Brain microvascular endothelial cell (primary cell): ENCODE results near the gene SMIM44.

ENCODE experiments used
- DNase-seq: peaks from one replicate; pipeline ENCODE4 v3.0.0-alpha.2; 2020
- H3K27ac ChIP-seq: fragments of 250-450 bp; sonication (Bioruptor Pico); 2 replicates; pipeline ENCODE4 v1.5.1; 2020; ENCODE audit warnings: mild to moderate bottlenecking, moderate library complexity
- H3K27me3 ChIP-seq: fragments of 250-450 bp; sonication (Bioruptor Pico); replicated peaks from 2 replicates; pipeline ENCODE4 v1.5.1; 2020; ENCODE audit warnings: mild to moderate bottlenecking
- H3K36me3 ChIP-seq: fragments of 250-450 bp; sonication (Bioruptor Pico); replicated peaks from 2 replicates; pipeline ENCODE4 v1.5.1; 2020; ENCODE audit warnings: mild to moderate bottlenecking
- H3K4me3 ChIP-seq: 2 replicates; pipeline ENCODE4 v1.5.1; 2011; ENCODE audit warnings: low read depth, mild to moderate bottlenecking, control low read depth, low read length, moderate library complexity
- CTCF ChIP-seq: IDR thresholded peaks from 2 replicates; pipeline ENCODE4 v1.5.1; 2011; ENCODE audit warnings: low read depth, mild to moderate bottlenecking, moderate library complexity, low read length, control low read depth, inconsistent platforms; ENCODE audit errors: missing control alignments
- in situ Hi-C: cut with HindIII; loops from 2 replicates; pipeline ENCODE4 v1.10.0; 2017; ENCODE audit warnings: low sequenced_read_pairs, low pct_ligation_motif_present

The SMIM44 gene

DNA sequence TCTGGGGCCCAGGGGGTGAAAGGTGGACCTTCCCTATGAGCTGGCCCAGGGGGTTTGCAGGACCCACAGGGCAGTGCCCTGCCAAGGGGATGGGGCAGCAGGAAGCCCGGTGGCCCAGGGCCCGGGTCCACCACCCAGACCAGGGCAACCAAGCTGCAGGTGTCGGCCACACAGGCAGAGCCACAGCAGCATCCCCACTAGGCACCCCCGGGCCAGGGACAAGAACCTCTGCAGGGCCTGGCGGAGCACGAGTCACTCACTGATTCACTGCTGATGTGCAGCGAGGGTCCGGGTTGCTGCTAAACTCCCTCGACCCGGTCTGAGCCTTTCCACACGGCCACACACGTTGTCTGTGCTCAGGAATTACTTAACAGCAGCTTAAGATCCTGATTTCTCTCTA, 31.7 kb upstream of the SMIM44 start:
- no peak overlapping the region for H3K4me3 ChIP-seq
- in situ Hi-C loops = no loop called here

GRCh38 chr19:3513229-3514140, 30.2 kb upstream of the SMIM44 start:
- Histone ChIP-seq H3K36me3 (peaks cover 14% of the 10 kb centered on the region), H3K27me3 (no peaks in the 10 kb centered on the region), H3K4me3 (no peak overlapping the region), H3K27ac (no peak overlapping the region)
- TF ChIP-seq CTCF = peak; percentile 28
- DNase-seq = no peak
- in situ Hi-C loops = no loop called here

More for the DNA sequence above, 31.7 kb upstream of the SMIM44 start:
- DNase-seq = no peak
- no peaks in the 10 kb centered on the region for H3K27me3 ChIP-seq
- H3K27ac ChIP-seq = no peak overlapping the region
- no peak for TF ChIP-seq CTCF
- H3K36me3 ChIP-seq = peaks cover 11% of the 10 kb centered on the region

DNA sequence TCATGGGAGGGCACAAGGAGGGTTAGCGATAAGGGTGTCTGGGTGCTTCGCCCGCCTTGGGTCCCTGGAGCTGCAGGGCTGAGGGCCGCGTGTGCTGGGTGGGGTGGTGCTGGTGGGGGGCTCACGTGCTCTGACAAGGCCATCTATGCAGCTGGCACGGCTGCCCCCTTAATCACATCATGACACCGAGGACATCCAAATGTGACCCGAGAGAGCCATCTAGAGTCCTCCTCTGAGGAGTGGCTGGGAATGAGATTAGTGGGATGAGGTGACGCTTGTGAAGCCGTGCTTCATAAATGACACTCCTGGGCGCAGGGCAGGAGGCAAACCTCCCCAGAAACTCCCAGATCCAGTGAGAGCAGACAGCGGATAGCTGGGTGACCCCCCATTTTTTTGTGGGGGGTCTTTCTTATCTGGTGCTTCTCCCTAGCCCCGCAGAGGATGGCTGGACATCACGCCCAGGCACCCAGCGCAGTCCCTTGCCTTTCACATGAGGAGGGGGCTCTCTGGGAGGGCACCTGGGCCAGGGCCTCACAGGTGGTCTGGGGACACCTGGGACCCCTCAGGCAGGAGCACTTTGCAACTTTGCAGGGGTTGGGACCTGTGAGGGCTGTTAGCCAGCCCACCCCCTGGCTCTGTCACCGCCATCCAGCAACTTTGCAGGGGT, 29.5 kb upstream of the SMIM44 start:
- no peak overlapping the region for H3K4me3 ChIP-seq

GRCh38 chr19:3511506-3512251, 28.4 kb upstream of the SMIM44 start:
- H3K27ac ChIP-seq = no peak overlapping the region

More for the DNA sequence above, 29.5 kb upstream of the SMIM44 start:
- DNase-seq = no peak
- Histone ChIP-seq H3K36me3 (peaks cover 14% of the 10 kb centered on the region), H3K27me3 (no peaks in the 10 kb centered on the region), H3K27ac (no peak overlapping the region)
- no peak for TF ChIP-seq CTCF
- in situ Hi-C loops = no loop called here

DNA sequence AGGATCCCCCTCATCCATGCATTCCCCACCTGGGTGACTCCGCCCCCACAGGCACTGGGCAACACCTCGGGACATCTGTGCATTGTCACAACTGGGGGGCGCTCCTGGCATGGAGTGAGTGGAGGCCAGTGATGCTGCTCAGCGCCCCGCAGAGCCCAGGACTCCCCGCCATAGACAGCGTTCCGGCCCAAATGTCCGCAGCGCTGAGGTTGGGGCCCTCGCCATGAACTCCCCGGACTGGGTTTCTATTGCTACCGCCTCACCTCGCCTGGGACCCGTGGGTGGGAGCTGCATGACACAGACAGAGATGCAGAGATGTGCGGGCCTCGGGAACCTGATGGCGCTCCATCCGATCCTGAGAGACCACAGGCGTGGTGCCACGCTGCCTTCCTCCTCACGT, 27.5 kb upstream of the SMIM44 start:
- Histone ChIP-seq H3K27ac (no peak overlapping the region), H3K27me3 (no peaks in the 10 kb centered on the region), H3K36me3 (peaks cover 16% of the 10 kb centered on the region), H3K4me3 (no peak overlapping the region)
- in situ Hi-C loops = no loop called here
- no peak for DNase-seq
- no peak for TF ChIP-seq CTCF

More at GRCh38 chr19:3511506-3512251, 28.4 kb upstream of the SMIM44 start:
- TF ChIP-seq CTCF = no peak
- Histone ChIP-seq H3K36me3 (peaks cover 14% of the 10 kb centered on the region), H3K4me3 (no peak overlapping the region), H3K27me3 (no peaks in the 10 kb centered on the region)
- in situ Hi-C loops = no loop called here
- no peak for DNase-seq
